Ishikawa (cell line): Measurements from ENCODE around the gene TRMT10C.

Experiments used
- CREB1 ChIP-seq: IDR thresholded peaks from 2 replicates; pipeline ENCODE4 v1.6.1; 2012; ENCODE audit warnings: low read depth
- EP300 ChIP-seq: IDR thresholded peaks from 2 replicates; pipeline ENCODE4 v1.6.1; 2012; ENCODE audit warnings: borderline replicate concordance
- FOXM1 ChIP-seq: IDR thresholded peaks from 2 replicates; pipeline ENCODE4 v1.6.1; 2012; ENCODE audit warnings: low read depth, borderline replicate concordance
- NFIC ChIP-seq: IDR thresholded peaks from 2 replicates; pipeline ENCODE4 v1.6.1; 2012
- RAD21 ChIP-seq: IDR thresholded peaks from 2 replicates; pipeline ENCODE4 v1.6.1; 2012; ENCODE audit warnings: low read depth
- REST ChIP-seq: IDR thresholded peaks from 2 replicates; pipeline ENCODE4 v1.6.1; 2012; ENCODE audit warnings: low read depth, mild to moderate bottlenecking
- TAF1 ChIP-seq: IDR thresholded peaks from 2 replicates; pipeline ENCODE4 v1.6.1; 2012; ENCODE audit warnings: low read depth, mild to moderate bottlenecking
- TEAD4 ChIP-seq: IDR thresholded peaks from 2 replicates; pipeline ENCODE4 v1.6.1; 2012
- YY1 ChIP-seq: IDR thresholded peaks from 2 replicates; pipeline ENCODE4 v1.6.1; 2012; ENCODE audit warnings: low read depth
- ZBTB7A ChIP-seq: IDR thresholded peaks from 2 replicates; pipeline ENCODE4 v1.6.1; 2012; ENCODE audit warnings: low read depth
- TF ChIP-seq, protein P1 (sequence below): IDR thresholded peaks from 2 replicates; pipeline ENCODE4 v1.6.1; 2012

DNA sequence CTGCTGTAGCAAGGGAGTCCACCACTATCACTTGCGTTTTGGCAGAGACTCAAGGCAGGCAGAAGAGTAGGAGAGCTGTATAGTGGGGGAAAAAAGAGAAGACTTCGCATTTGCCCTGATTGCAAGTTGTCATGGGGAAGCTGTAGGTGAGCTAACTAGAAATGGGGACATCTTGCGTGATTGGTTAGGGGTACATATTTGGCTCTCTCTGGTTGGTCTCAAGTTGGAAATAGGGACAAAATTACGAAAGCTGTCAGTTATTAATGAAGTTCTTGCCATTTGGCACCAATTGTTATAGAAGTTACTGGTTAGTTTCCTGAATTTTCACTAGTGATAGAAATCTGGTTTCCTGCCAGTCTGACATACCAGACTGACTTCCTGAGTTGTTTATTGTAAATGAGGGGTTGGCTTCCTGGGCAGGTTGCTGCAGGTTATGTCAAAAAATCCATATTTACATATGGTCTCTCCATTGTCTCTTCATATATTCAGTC lies 40.4 kb upstream of the TRMT10C start:
- no peak for TF ChIP-seq TAF1
- TF ChIP-seq FOXM1: no peak
- no peak for TF ChIP-seq EP300
- no peak for TF ChIP-seq RAD21
- TF ChIP-seq TEAD4: no peak
- no peak for TF ChIP-seq NFIC
- TF ChIP-seq CREB1: no peak
- no peak for TF ChIP-seq REST
- TF ChIP-seq, protein P1, sequence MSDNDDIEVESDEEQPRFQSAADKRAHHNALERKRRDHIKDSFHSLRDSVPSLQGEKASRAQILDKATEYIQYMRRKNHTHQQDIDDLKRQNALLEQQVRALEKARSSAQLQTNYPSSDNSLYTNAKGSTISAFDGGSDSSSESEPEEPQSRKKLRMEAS: no peak
- TF ChIP-seq YY1: no peak
- TF ChIP-seq ZBTB7A: no peak
